ENCODE measurements around the gene DLG3.

- TF ChIP-seq EZH2phosphoT487 (IDR thresholded peaks at IDR 0.05; ENCODE audit: borderline replicate concordance), result no peak
- TF ChIP-seq, protein P1, sequence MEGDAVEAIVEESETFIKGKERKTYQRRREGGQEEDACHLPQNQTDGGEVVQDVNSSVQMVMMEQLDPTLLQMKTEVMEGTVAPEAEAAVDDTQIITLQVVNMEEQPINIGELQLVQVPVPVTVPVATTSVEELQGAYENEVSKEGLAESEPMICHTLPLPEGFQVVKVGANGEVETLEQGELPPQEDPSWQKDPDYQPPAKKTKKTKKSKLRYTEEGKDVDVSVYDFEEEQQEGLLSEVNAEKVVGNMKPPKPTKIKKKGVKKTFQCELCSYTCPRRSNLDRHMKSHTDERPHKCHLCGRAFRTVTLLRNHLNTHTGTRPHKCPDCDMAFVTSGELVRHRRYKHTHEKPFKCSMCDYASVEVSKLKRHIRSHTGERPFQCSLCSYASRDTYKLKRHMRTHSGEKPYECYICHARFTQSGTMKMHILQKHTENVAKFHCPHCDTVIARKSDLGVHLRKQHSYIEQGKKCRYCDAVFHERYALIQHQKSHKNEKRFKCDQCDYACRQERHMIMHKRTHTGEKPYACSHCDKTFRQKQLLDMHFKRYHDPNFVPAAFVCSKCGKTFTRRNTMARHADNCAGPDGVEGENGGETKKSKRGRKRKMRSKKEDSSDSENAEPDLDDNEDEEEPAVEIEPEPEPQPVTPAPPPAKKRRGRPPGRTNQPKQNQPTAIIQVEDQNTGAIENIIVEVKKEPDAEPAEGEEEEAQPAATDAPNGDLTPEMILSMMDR (IDR thresholded peaks at IDR 0.05 in 2 of 3, conservative IDR thresholded peaks at IDR 0.05 in 1 of 3; ENCODE audit: borderline replicate concordance in 1 of 3, insufficient read depth in 1 of 3, low read depth in 2 of 3, low read length in 2 of 3), result no peak
Observed at GRCh38 chrX:70481471-70482270, 37.0 kb downstream of the DLG3 start.
